Spleen (tissue), 11 donors: ENCODE results near the gene DIP2A. TPM values are rescaled to one million over a fixed set of nuclear protein-coding genes. Genes with fewer than 3 reads are reported as not detected.
"Not testable (repeated sequence)": the region's sequence is repeated elsewhere in the genome, so short reads cannot be mapped to it uniquely, and the experiment has no call there.

ENCODE experiments used
- DNase-seq: peaks from one replicate; pipeline ENCODE4 v3.0.0-alpha.2; 2020
- H3K27ac ChIP-seq, 8 donors: fragments of 200-600 bp; sonication (generic) in 7 of 8; 1 replicate in 4 of 8; 2 replicates in 4 of 8; pipeline versions ENCODE4 v1.5.0 to v1.8.0; 2016 to 2021; ENCODE audit warnings: inconsistent platforms in 4 of 8, mild to moderate bottlenecking in 4 of 8, moderate library complexity in 1 of 8
- H3K27me3 ChIP-seq, 7 donors: fragments of 200-600 bp; sonication (generic) in 6 of 7; replicated peaks in 1 of 7; 1 replicate in 4 of 7; 2 replicates in 3 of 7; pipeline versions ENCODE4 v1.5.0 to v1.8.0; 2016 to 2021; ENCODE audit warnings: inconsistent platforms in 3 of 7, mild to moderate bottlenecking in 1 of 7
- H3K36me3 ChIP-seq, 6 donors: fragments of 200-600 bp; sonication (generic) in 5 of 6; 1 replicate in 4 of 6; 2 replicates in 2 of 6; pipeline versions ENCODE4 v1.5.0 to v1.8.0; 2016 to 2021; ENCODE audit warnings: inconsistent platforms in 2 of 6
- H3K4me1 ChIP-seq, 6 donors: fragments of 200-600 bp; sonication (generic) in 5 of 6; 1 replicate in 3 of 6; 2 replicates in 3 of 6; pipeline versions ENCODE4 v1.5.0 to v1.8.0; 2016 to 2021; ENCODE audit warnings: inconsistent platforms in 3 of 6
- H3K4me3 ChIP-seq, 8 donors: fragments of 200-600 bp; sonication (generic) in 7 of 8; 1 replicate in 4 of 8; 2 replicates in 4 of 8; pipeline versions ENCODE4 v1.5.0 to v1.8.0; 2016 to 2021; ENCODE audit warnings: inconsistent platforms in 4 of 8, mild to moderate bottlenecking in 4 of 8, moderate library complexity in 2 of 8
- H3K9me3 ChIP-seq, 8 donors: fragments of 200-600 bp; sonication (generic) in 7 of 8; 1 replicate in 4 of 8; 2 replicates in 4 of 8; pipeline versions ENCODE4 v1.5.0 to v1.8.0; 2016 to 2021; ENCODE audit warnings: inconsistent platforms in 4 of 8
- CTCF ChIP-seq, 11 experiments: fragments of 200-600 bp in 7 of 11; fragments of 450-650 bp in 4 of 11; sonication (generic) in 4 of 11; IDR thresholded peaks in 8 of 11; conservative IDR thresholded peaks in 3 of 11; 1 replicate in 7 of 11; 2 replicates in 4 of 11; pipeline versions ENCODE4 v1.4.0 to v1.8.0; 2016 to 2021; ENCODE audit warnings: antibody characterized with exemption in 11 of 11, inconsistent platforms in 4 of 11, mild to moderate bottlenecking in 1 of 11
- POLR2A ChIP-seq, 3 donors: fragments of 450-650 bp; IDR thresholded peaks; one replicate each; pipeline ENCODE4 v1.5.1; 2017; ENCODE audit warnings: antibody characterized with exemption in 3 of 3, mild to moderate bottlenecking in 1 of 3
- POLR2AphosphoS5 ChIP-seq, 3 donors: sonication (generic); formaldehyde crosslinking; IDR thresholded peaks; one replicate each; pipeline ENCODE4 v1.5.1; 2017; ENCODE audit warnings: antibody characterized with exemption in 3 of 3
- WGBS, 5 donors: extraction: QIAGEN DNeasy Blood & Tissue Kit in 3 of 5; methylation state at CpG; one replicate each; pipeline versions ENCODE4 v1.1.5 to v1.1.7; 2013 to 2018; 5-methylcytosine and 5-hydroxymethylcytosine counted together
- intact Hi-C: fragments of 100-400 bp; cut with DNase I; formaldehyde crosslinking; loops from one replicate; pipeline ENCODE4 v1.15.0; 2023; ENCODE audit warnings: low total_unique reads
- polyA plus RNA-seq, 3 donors: library from polyadenylated mRNA; stranded (reverse); fragments of 200-250 nt; gene quantifications; one replicate each; pipeline ENCODE4 v1.2.1, GENCODE V29; 2013
- total RNA-seq, 7 donors: library from RNA; depleted of rRNA in 3 of 7; stranded (reverse); fragments of >200 nt in 3 of 7; fragmentation: NEBNext Ultra II Directional in 4 of 7; extraction: Animal tissue kit (Norgen Biotek cat#: 25700) in 4 of 7; gene quantifications; one replicate each; pipeline versions ENCODE4 v1.1.0 to v1.2.1, GENCODE V29; 2016 to 2021
- donor health status: healthy with polysubstance abuse.
- donor health status: DM: no; HTN: no; CAD: no; lungs with moderate emphysema.
- donor health status: DM: no; HTN: no; CAD: no.
- donor health status: Bipolar disorder and iron deficiency.
- donor health status: healthy.
- donor health status: DM: no; HTN: no; CAD: no.
- donor health status: DM: yes; HTN: yes; CAD: no.

Gene DIP2A
- total and polyA plus RNA-seq, 10 donors = 14.7 to 96.7 (median 64.1) TPM

GRCh38 chr21:46441961-46442498 is 16.7 kb upstream of the DIP2A start:
- H3K9me3 ChIP-seq = no peaks in the 10 kb centered on the region
- TF ChIP-seq CTCF (IDR thresholded peaks at IDR 0.05 in 8 of 11, conservative IDR thresholded peaks at IDR 0.05 in 3 of 11) = no peak
- TF ChIP-seq POLR2A (IDR thresholded peaks at IDR 0.05) = no peak
- peak in 1 of 3 donors; percentile 21 for TF ChIP-seq POLR2AphosphoS5 (IDR thresholded peaks at IDR 0.05)

GRCh38 chr21:46442938-46443337 is 15.8 kb upstream of the DIP2A start:
- Histone ChIP-seq H3K27ac (no peak overlapping the region), H3K4me3 (no peak overlapping the region), H3K27me3 (no peaks in the 10 kb centered on the region), H3K36me3 (peaks cover 2 to 98% (median 55%) of the 10 kb centered on the region in 6 donors), H3K9me3 (peaks cover 0 to 6% (median 0%) of the 10 kb centered on the region in 8 donors), H3K4me1 (peaks cover 0 to 3% (median 0%) of the 10 kb centered on the region in 6 donors)
- TF ChIP-seq POLR2AphosphoS5 (IDR thresholded peaks at IDR 0.05) (peak in 1 of 3 donors; percentile 39), POLR2A (IDR thresholded peaks at IDR 0.05) (no peak), CTCF (IDR thresholded peaks at IDR 0.05 in 8 of 11, conservative IDR thresholded peaks at IDR 0.05 in 3 of 11) (no peak)
- intact Hi-C loops = no loop called here
- WGBS, 5 donors = 67 to 80% (median 74%) methylated on average over 14 to 15 of the region's 15 CpGs
- no peak for DNase-seq

More at GRCh38 chr21:46441961-46442498, 16.7 kb upstream of the DIP2A start:
- Histone ChIP-seq H3K27ac (no peak overlapping the region), H3K4me1 (peaks cover 0 to 6% (median 0%) of the 10 kb centered on the region in 6 donors), H3K27me3 (no peaks in the 10 kb centered on the region), H3K4me3 (no peak overlapping the region), H3K36me3 (peaks cover 2 to 99% (median 64%) of the 10 kb centered on the region in 6 donors)
- intact Hi-C loops = no loop called here
- no peak for DNase-seq
- WGBS, 5 donors = 93 to 98% (median 95%) methylated on average over 11 to 23 of the region's 23 CpGs

- Histone ChIP-seq H3K9me3 (peaks cover 0 to 16% (median 9%) of the 10 kb centered on the region in 8 donors), H3K36me3 (peaks cover 2 to 93% (median 46%) of the 10 kb centered on the region in 6 donors), H3K27me3 (no peaks in the 10 kb centered on the region), H3K4me3 (no peak overlapping the region), H3K4me1 (peaks cover 0 to 3% (median 0%) of the 10 kb centered on the region in 6 donors), H3K27ac (no peak overlapping the region)
- no peak for DNase-seq
- intact Hi-C loops = no loop called here
- 68 to 79% (median 72%) methylated on average over 8 of the region's 8 CpGs for WGBS, 5 donors
- no peak for TF ChIP-seq POLR2AphosphoS5 (IDR thresholded peaks at IDR 0.05)
- TF ChIP-seq CTCF (IDR thresholded peaks at IDR 0.05 in 8 of 11, conservative IDR thresholded peaks at IDR 0.05 in 3 of 11) = no peak
- TF ChIP-seq POLR2A (IDR thresholded peaks at IDR 0.05) = no peak
These were observed 14.8 kb upstream of the DIP2A start for GRCh38 chr21:46443910-46444309.

GRCh38 chr21:46448108-46448507 is 10.6 kb upstream of the DIP2A start:
- WGBS, 5 donors = 95 to 99% (median 95%) methylated on average over 3 to 5 of the region's 5 CpGs
- H3K9me3 ChIP-seq = peaks cover 0 to 27% (median 18%) of the 10 kb centered on the region in 8 donors
- no peaks in the 10 kb centered on the region for H3K27me3 ChIP-seq
- intact Hi-C loops = no loop called here
- TF ChIP-seq POLR2AphosphoS5 (IDR thresholded peaks at IDR 0.05) (no peak), CTCF (IDR thresholded peaks at IDR 0.05 in 8 of 11, conservative IDR thresholded peaks at IDR 0.05 in 3 of 11) (no peak), POLR2A (IDR thresholded peaks at IDR 0.05) (no peak)
- peaks cover 0 to 52% (median 4%) of the 10 kb centered on the region in 6 donors for H3K36me3 ChIP-seq
- no peak overlapping the region for H3K4me3 ChIP-seq
- H3K4me1 ChIP-seq = peaks cover 0 to 15% (median 0%) of the 10 kb centered on the region in 6 donors
- no peak for DNase-seq
- no peak overlapping the region for H3K27ac ChIP-seq

GRCh38 chr21:46448855-46449254 is 9.8 kb upstream of the DIP2A start:
- H3K27ac ChIP-seq, DNase-seq, H3K4me3 ChIP-seq, H3K27me3 ChIP-seq, intact Hi-C loops: not testable (repeated sequence)
- Histone ChIP-seq H3K4me1 (peaks cover 0 to 13% (median 0%) of the 10 kb centered on the region in 6 donors), H3K36me3 (peaks cover 0 to 49% (median 4%) of the 10 kb centered on the region in 6 donors), H3K9me3 (peaks cover 0 to 27% (median 18%) of the 10 kb centered on the region in 8 donors)
- 95 to 99% (median 98%) methylated on average over 6 of the region's 6 CpGs for WGBS, 5 donors
